Psoas muscle (tissue), 8 donors: ENCODE measurements around the gene CDC42BPA. TPM values are rescaled to one million over a fixed set of nuclear protein-coding genes. Genes with fewer than 3 reads are reported as not detected.
"Not testable (repeated sequence)": the region's sequence is repeated elsewhere in the genome, so short reads cannot be mapped to it uniquely, and the experiment has no call there.

Experiments used
- ATAC-seq, 4 donors: fragments of 200-7000 bp; cut with Tn5 transposase; one replicate each; pipeline ENCODE4 v1.9.1; 2020; ENCODE audit warnings: moderate library complexity in 3 of 4, mild to moderate bottlenecking in 2 of 4
- DNase-seq, 2 donors: peaks; one replicate each; pipeline ENCODE4 v3.0.0-alpha.2; 2020
- H3K27ac ChIP-seq: fragments of 200-600 bp; one replicate; pipeline ENCODE4 v1.8.0; 2022
- H3K27me3 ChIP-seq, 3 donors: fragments of 200-600 bp in 1 of 3; one replicate each; pipeline versions ENCODE4 v1.6.1 to v1.8.0; 2013 to 2022; ENCODE audit warnings: low read length in 2 of 3, mild to moderate bottlenecking in 2 of 3, moderate library complexity in 1 of 3; ENCODE audit not compliant: insufficient read depth in 3 of 3
- H3K36me3 ChIP-seq, 2 donors: fragments of 200-600 bp in 1 of 2; one replicate each; pipeline versions ENCODE4 v1.6.1 to v1.8.0; 2013 to 2022; ENCODE audit warnings: low read depth in 1 of 2, mild to moderate bottlenecking in 1 of 2, moderate library complexity in 1 of 2; ENCODE audit not compliant: insufficient read depth in 1 of 2
- H3K4me1 ChIP-seq: fragments of 200-600 bp; one replicate; pipeline ENCODE4 v1.8.0; 2022
- H3K4me3 ChIP-seq: fragments of 200-600 bp; one replicate; pipeline ENCODE4 v1.8.0; 2022; ENCODE audit warnings: mild to moderate bottlenecking
- H3K9me3 ChIP-seq: fragments of 200-600 bp; one replicate; pipeline ENCODE4 v1.8.0; 2022
- CTCF ChIP-seq: fragments of 200-600 bp; IDR thresholded peaks from one replicate; pipeline ENCODE4 v1.8.0; 2022; ENCODE audit warnings: antibody characterized with exemption
- WGBS, 3 donors: extraction: QIAGEN DNeasy Blood & Tissue Kit; methylation state at CpG; one replicate each; pipeline versions ENCODE4 v1.1.6 to v1.1.7; 2013; 5-methylcytosine and 5-hydroxymethylcytosine counted together
- intact Hi-C, 2 donors: fragments of 100-400 bp; cut with DNase I; formaldehyde crosslinking; loops; one replicate each; pipeline versions ENCODE4 v1.11.0 to v1.14.2; 2022
- polyA plus RNA-seq, 3 donors: library from polyadenylated mRNA; stranded (reverse); fragments of 200-250 nt; gene quantifications; one replicate each; pipeline ENCODE4 v1.2.3, GENCODE V29; 2013
- total RNA-seq, 4 donors: library from RNA; stranded (reverse); fragmentation: NEBNext Ultra II Directional in 2 of 4; extraction: Animal tissue kit (Norgen Biotek cat#: 25700) in 2 of 4; gene quantifications; one replicate each; pipeline versions ENCODE4 v1.2.1 to v1.2.4, GENCODE V29; 2021 to 2023
- donor health status: healthy with polysubstance abuse.
- donor health status: DM: no; HTN: no; CAD: no; lungs with moderate emphysema.
- donor health status: Bipolar disorder and iron deficiency.
- donor health status: healthy.
- donor health status: DM: yes; HTN: yes; CAD: no.
- donor health status: DM: no; HTN: no; CAD: no.
- donor health status: DM: no; HTN: no; CAD: no.
- donor health status: DM: yes; HTN: yes; CAD: no.

The CDC42BPA gene
- total and polyA plus RNA-seq, 7 donors: 5.3 to 23.0 (median 15.7) TPM

GRCh38 chr1:227002531-227003049 lies 315.7 kb downstream of the CDC42BPA start:
- DNase-seq (no peak), ATAC-seq (peak in 3 of 4 donors; percentile 33 to 67 (median 61))
- H3K4me1 ChIP-seq: no peaks in the 10 kb centered on the region
- no peak overlapping the region for H3K27ac ChIP-seq
- intact Hi-C loops: loop anchor here in 1 of 2 donors (10.0 kb wide), 1 partner anchor 132 kb away; no protein-coding TSS in a partner anchor
- no peak overlapping the region for H3K4me3 ChIP-seq
- TF ChIP-seq CTCF: no peak
- 32 to 61% (median 38%) methylated on average over 3 of the region's 3 CpGs for WGBS, 3 donors
- H3K9me3 ChIP-seq: no peaks in the 10 kb centered on the region
- H3K27me3 ChIP-seq: no peaks in the 10 kb centered on the region
- peaks cover 0 to 52% of the 10 kb centered on the region in 2 donors for H3K36me3 ChIP-seq

GRCh38 chr1:226999579-226999978 lies 318.7 kb downstream of the CDC42BPA start:
- H3K4me1 ChIP-seq, H3K4me3 ChIP-seq, intact Hi-C loops, H3K9me3 ChIP-seq, H3K27ac ChIP-seq, DNase-seq, ATAC-seq, H3K27me3 ChIP-seq: not testable (repeated sequence)
- peaks cover 0 to 44% of the 10 kb centered on the region in 2 donors for H3K36me3 ChIP-seq
- 92 to 100% (median 96%) methylated on average over 2 of the region's 2 CpGs for WGBS, 3 donors

- Histone ChIP-seq H3K4me1 (peaks cover 9% of the 10 kb centered on the region), H3K36me3 (peaks cover 0 to 23% of the 10 kb centered on the region in 2 donors), H3K27me3 (no peaks in the 10 kb centered on the region), H3K27ac (no peak overlapping the region), H3K4me3 (no peak overlapping the region), H3K9me3 (no peaks in the 10 kb centered on the region)
- intact Hi-C loops: no loop called here
- DNase-seq (peak in 1 of 2 donors; percentile 24), ATAC-seq (peak in 2 of 4 donors; percentile 22 to 27)
- 80 to 87% (median 81%) methylated on average over 13 of the region's 13 CpGs for WGBS, 3 donors
- no peak for TF ChIP-seq CTCF
Observed at GRCh38 chr1:226995365-226996332, 322.6 kb downstream of the CDC42BPA start.

- no peak for TF ChIP-seq CTCF
- 86 to 93% (median 87%) methylated on average over 18 of the region's 18 CpGs for WGBS, 3 donors
- H3K9me3 ChIP-seq: no peaks in the 10 kb centered on the region
- no peak overlapping the region for H3K4me3 ChIP-seq
- peak in 1 of 4 donors; percentile 6 for ATAC-seq
- peaks cover 0 to 23% of the 10 kb centered on the region in 2 donors for H3K36me3 ChIP-seq
- peak in 1 of 2 donors; percentile 35 for DNase-seq
- peaks cover 18% of the 10 kb centered on the region for H3K4me1 ChIP-seq
- no peak overlapping the region for H3K27ac ChIP-seq
- intact Hi-C loops: loop anchor here in 1 of 2 donors (5.0 kb wide), 1 partner anchor 82 kb away; no protein-coding TSS in a partner anchor
- no peaks in the 10 kb centered on the region for H3K27me3 ChIP-seq
Observed at GRCh38 chr1:226994586-226995364, 323.5 kb downstream of the CDC42BPA start.
